ENCODE measurements around the gene RIPK3. TPM values are rescaled to one million over a fixed set of nuclear protein-coding genes. Genes with fewer than 3 reads are reported as not detected.

RIPK3 gene
- total and polyA plus RNA-seq, 4 donors = 1.0 to 2.9 (median 1.9) TPM

GRCh38 chr14:24300326-24300980 is 39.3 kb downstream of the RIPK3 start:
- H3K9me3 ChIP-seq (ENCODE audit: control insufficient read depth in 4 of 4, low read length in 3 of 4) = no peaks in the 10 kb centered on the region
- no peak for TF ChIP-seq YY1 (IDR thresholded peaks at IDR 0.05)
- TF ChIP-seq TAF1 (conservative IDR thresholded peaks at IDR 0.05) = no peak
- no peak for TF ChIP-seq ATF3 (IDR thresholded peaks at IDR 0.05)
- no peak for TF ChIP-seq JUND (IDR thresholded peaks at IDR 0.05)
- TF ChIP-seq RAD21 (IDR thresholded peaks at IDR 0.05) = no peak
- no peak for TF ChIP-seq CTCF (IDR thresholded peaks at IDR 0.05; ENCODE audit: low read depth, low read length, missing input control)
- no peak for TF ChIP-seq FOXA1 (IDR thresholded peaks at IDR 0.05)
- TF ChIP-seq NR2F2 (IDR thresholded peaks at IDR 0.05) = no peak
- TF ChIP-seq FOXA2 (IDR thresholded peaks at IDR 0.05) = no peak
- TF ChIP-seq SP1 (IDR thresholded peaks at IDR 0.05) = no peak
- TF ChIP-seq GABPA (IDR thresholded peaks at IDR 0.05 in 1 of 2, conservative IDR thresholded peaks at IDR 0.05 in 1 of 2) = no peak
- no peak for TF ChIP-seq MAX (IDR thresholded peaks at IDR 0.05)
- TF ChIP-seq RXRA (IDR thresholded peaks at IDR 0.05) = no peak
- peak overlapping the region; percentile 90 to 94 for H3K27ac ChIP-seq (ENCODE audit: low read depth in 1 of 2, low read length in 2 of 2)
- H3K4me1 ChIP-seq (ENCODE audit: control insufficient read depth in 4 of 4, insufficient read depth in 4 of 4, low read length in 3 of 4) = peaks cover 12 to 89% (median 77%) of the 10 kb centered on the region in 4 donors
- WGBS = 25% methylated on average over 16 of the region's 16 CpGs
- H3K36me3 ChIP-seq (ENCODE audit: control insufficient read depth in 4 of 4, insufficient read depth in 3 of 4, low read depth in 1 of 4, low read length in 3 of 4) = peaks cover 9 to 46% (median 33%) of the 10 kb centered on the region in 4 donors
- peak overlapping the region; percentile 72 to 86 (median 83) for H3K4me3 ChIP-seq (ENCODE audit: low read depth in 1 of 3, low read length in 3 of 3)
- DNase-seq (ENCODE audit: low spot score) = no peak
- H3K9ac ChIP-seq (ENCODE audit: low read depth in 1 of 2, low read length in 2 of 2) = peak overlapping the region; percentile 71 to 80
- H3K27me3 ChIP-seq (ENCODE audit: control insufficient read depth in 4 of 4, insufficient read depth in 4 of 4, low read length in 3 of 4) = no peaks in the 10 kb centered on the region

GRCh38 chr14:24299255-24300191 is 40.3 kb downstream of the RIPK3 start, which contains the start of the genes DHRS1 and NOP9:
TSS of gene DHRS1 (minus strand) at chr14:24299780. CDS start at chr14:24299106, 674 bp downstream.
TSS of gene NOP9 (plus strand) at chr14:24299850. CDS start at chr14:24299955, 105 bp downstream.
- Histone ChIP-seq H3K9ac (ENCODE audit: low read depth in 1 of 2, low read length in 2 of 2) (peak within 1 kb of the TSS; percentile 71 to 80), H3K9me3 (ENCODE audit: control insufficient read depth in 4 of 4, low read length in 3 of 4) (no peaks in the 10 kb centered on the region), H3K4me1 (ENCODE audit: control insufficient read depth in 4 of 4, insufficient read depth in 4 of 4, low read length in 3 of 4) (peaks cover 8 to 82% (median 69%) of the 10 kb centered on the region in 4 donors), H3K4me3 (ENCODE audit: low read depth in 1 of 3, low read length in 3 of 3) (peak within 1 kb of the TSS; percentile 80 to 86 (median 83)), H3K27me3 (ENCODE audit: control insufficient read depth in 4 of 4, insufficient read depth in 4 of 4, low read length in 3 of 4) (no peaks in the 10 kb centered on the region), H3K27ac (ENCODE audit: low read depth in 1 of 2, low read length in 2 of 2) (peak within 1 kb of the TSS; percentile 90 to 94), H3K36me3 (ENCODE audit: control insufficient read depth in 4 of 4, insufficient read depth in 3 of 4, low read depth in 1 of 4, low read length in 3 of 4) (peaks cover 7 to 40% (median 30%) of the 10 kb centered on the region in 4 donors)
- WGBS = under 1% methylated on average over 75 of the region's 75 CpGs
- peak; percentile 98 for DNase-seq (ENCODE audit: low spot score)
- no peak for TF ChIP-seq HNF4G (IDR thresholded peaks at IDR 0.05)
- no peak for TF ChIP-seq ATF3 (IDR thresholded peaks at IDR 0.05)
- peak in 1 of 2 donors; percentile 61 for TF ChIP-seq GABPA (IDR thresholded peaks at IDR 0.05 in 1 of 2, conservative IDR thresholded peaks at IDR 0.05 in 1 of 2)
- peak; percentile 65 for TF ChIP-seq YY1 (IDR thresholded peaks at IDR 0.05)
- TF ChIP-seq JUND (IDR thresholded peaks at IDR 0.05) = peak in 1 of 2 donors; percentile 66
- TF ChIP-seq RAD21 (IDR thresholded peaks at IDR 0.05) = peak; percentile 10 to 38
- TF ChIP-seq SP1 (IDR thresholded peaks at IDR 0.05) = peak; percentile 74
- no peak for TF ChIP-seq CTCF (IDR thresholded peaks at IDR 0.05; ENCODE audit: low read depth, low read length, missing input control)
- no peak for TF ChIP-seq FOXA2 (IDR thresholded peaks at IDR 0.05)
- TF ChIP-seq HNF4A (conservative IDR thresholded peaks at IDR 0.05) = peak; percentile 69 to 87
- TF ChIP-seq ZBTB33 (IDR thresholded peaks at IDR 0.05) = no peak
- peak in 1 of 2 donors; percentile 24 for TF ChIP-seq EGR1 (IDR thresholded peaks at IDR 0.05; ENCODE audit: low read depth in 2 of 2)
- no peak for TF ChIP-seq NR2F2 (IDR thresholded peaks at IDR 0.05)
- peak; percentile 27 to 58 for TF ChIP-seq RXRA (IDR thresholded peaks at IDR 0.05)
- TF ChIP-seq REST (IDR thresholded peaks at IDR 0.05) = peak; percentile 91

Measured in liver (tissue), 9 donors.